ENCODE measurements around the gene LMNTD2. TPM values are rescaled to one million over a fixed set of nuclear protein-coding genes. Genes with fewer than 3 reads are reported as not detected.

Gene LMNTD2
- total and polyA plus RNA-seq, 2 of the 13 experiments (the other 11 are each of a cell fraction or from before 2014, with no cell fraction given): 1.1 to 3.1 TPM

- TF ChIP-seq RBFOX2 (IDR thresholded peaks at IDR 0.05; ENCODE audit: low read depth, low read length) (no peak), ZNF451 (CRISPR knock-in tag; IDR thresholded peaks at IDR 0.05) (no peak), RXRA (CRISPR knock-in tag; IDR thresholded peaks at IDR 0.05) (no peak), SOX13 (IDR thresholded peaks at IDR 0.05) (no peak), SOX13 (CRISPR knock-in tag; conservative IDR thresholded peaks at IDR 0.05 in 1 of 2, IDR thresholded peaks at IDR 0.05 in 1 of 2) (no peak), MED1 (CRISPR knock-in tag; IDR thresholded peaks at IDR 0.05) (no peak), ZBTB25 (CRISPR knock-in tag; IDR thresholded peaks at IDR 0.05) (0 out of 2 replicates have a peak, but pooled peaks have one; percentile 31), ZNF33A (CRISPR knock-in tag; IDR thresholded peaks at IDR 0.05; ENCODE audit: borderline replicate concordance) (no peak), ZBTB42 (CRISPR knock-in tag; IDR thresholded peaks at IDR 0.05) (0 out of 2 replicates have a peak, but pooled peaks have one; percentile 33), MIER2 (CRISPR knock-in tag; IDR thresholded peaks at IDR 0.05) (no peak), STAG1 (CRISPR knock-in tag; IDR thresholded peaks at IDR 0.05) (peak; percentile 80), RNF219 (CRISPR knock-in tag; IDR thresholded peaks at IDR 0.05) (no peak), ZSCAN25 (CRISPR knock-in tag; IDR thresholded peaks at IDR 0.05) (peak; percentile 81)
Observed at GRCh38 chr11:554428-555226, 5.9 kb downstream of the LMNTD2 start (continued).

All from HepG2 (cell line).